Mucosa of descending colon (tissue), 3 donors: ENCODE results near the gene TRPM8. TPM values are rescaled to one million over a fixed set of nuclear protein-coding genes. Genes with fewer than 3 reads are reported as not detected.

Experiments used
- ATAC-seq: fragments of 200-7000 bp; cut with Tn5 transposase; one replicate; pipeline ENCODE4 v1.9.1; 2020; ENCODE audit warnings: mild to moderate bottlenecking, moderate library complexity
- DNase-seq, 3 donors: peaks; one replicate each; pipeline ENCODE4 v3.0.0-alpha.2; 2020
- H3K36me3 ChIP-seq: fragments of 200-600 bp; one replicate; pipeline ENCODE4 v1.8.0; 2021; ENCODE audit warnings: low read depth, mild to moderate bottlenecking
- H3K4me1 ChIP-seq: fragments of 200-600 bp; one replicate; pipeline ENCODE4 v1.8.0; 2021; ENCODE audit warnings: low read depth, mild to moderate bottlenecking
- H3K4me3 ChIP-seq: fragments of 200-600 bp; one replicate; pipeline ENCODE4 v1.8.0; 2021; ENCODE audit warnings: mild to moderate bottlenecking
- H3K9me3 ChIP-seq: fragments of 200-600 bp; one replicate; pipeline ENCODE4 v1.8.0; 2021; ENCODE audit warnings: mild to moderate bottlenecking
- CTCF ChIP-seq: fragments of 200-600 bp; IDR thresholded peaks from one replicate; pipeline ENCODE4 v1.8.0; 2022; ENCODE audit warnings: antibody characterized with exemption, mild to moderate bottlenecking
- intact Hi-C, 2 donors: fragments of 100-400 bp; cut with DNase I in 1 of 2; cut with micrococcal nuclease in 1 of 2; formaldehyde crosslinking; loops; one replicate each; pipeline versions ENCODE4 v1.11.0 to v1.11.1; 2022; cut with DNase I, micrococcal nuclease
- total RNA-seq, 3 donors: library from RNA; stranded (reverse); fragmentation: NEBNext Ultra II Directional in 2 of 3; extraction: Animal tissue kit (Norgen Biotek cat#: 25700) in 2 of 3; gene quantifications; one replicate each; pipeline versions ENCODE4 v1.2.1 to v1.2.4, GENCODE V29; 2021 to 2023
- donor health status: DM: no; HTN: no; CAD: no; lungs with moderate emphysema.
- donor health status: DM: no; HTN: no; CAD: no.
- donor health status: DM: no; HTN: yes; CAD: no.

Gene TRPM8
- total RNA-seq, 3 donors from 2014 or later, result not detected

- DNase-seq (peak in 1 of 3 donors; percentile 5), ATAC-seq (no peak)
- no peaks in the 10 kb centered on the region for H3K36me3 ChIP-seq
- no peaks in the 10 kb centered on the region for H3K4me1 ChIP-seq
- TF ChIP-seq CTCF, result no peak
- no peaks in the 10 kb centered on the region for H3K9me3 ChIP-seq
- no peak overlapping the region for H3K4me3 ChIP-seq
- intact Hi-C loops, result no loop called here
These were observed 2.0 kb upstream of the TRPM8 start for GRCh38 chr2:233915128-233915527.

GRCh38 chr2:233919319-233919718, 2.1 kb downstream of the TRPM8 start:
- no peak overlapping the region for H3K4me3 ChIP-seq
- no peaks in the 10 kb centered on the region for H3K4me1 ChIP-seq
- no peak for TF ChIP-seq CTCF
- H3K36me3 ChIP-seq, result no peaks in the 10 kb centered on the region
- no peaks in the 10 kb centered on the region for H3K9me3 ChIP-seq
- ATAC-seq (no peak), DNase-seq (no peak)
- intact Hi-C loops, result no loop called here

- Histone ChIP-seq H3K4me3 (no peak overlapping the region), H3K9me3 (no peaks in the 10 kb centered on the region), H3K36me3 (no peaks in the 10 kb centered on the region), H3K4me1 (no peaks in the 10 kb centered on the region)
- ATAC-seq (no peak), DNase-seq (no peak)
- TF ChIP-seq CTCF, result no peak
- intact Hi-C loops, result no loop called here
These were observed 2.8 kb downstream of the TRPM8 start for GRCh38 chr2:233919938-233920337.

- H3K4me1 ChIP-seq, result no peaks in the 10 kb centered on the region
- TF ChIP-seq CTCF, result no peak
- no peak for ATAC-seq
- no peak overlapping the region for H3K4me3 ChIP-seq
- no peak for DNase-seq
- no peaks in the 10 kb centered on the region for H3K9me3 ChIP-seq
- intact Hi-C loops, result no loop called here
- H3K36me3 ChIP-seq, result no peaks in the 10 kb centered on the region
These were observed 5.3 kb downstream of the TRPM8 start for GRCh38 chr2:233922471-233922870.

- intact Hi-C loops, result no loop called here
- H3K4me1 ChIP-seq, result no peaks in the 10 kb centered on the region
- H3K4me3 ChIP-seq, result no peak overlapping the region
- ATAC-seq (no peak), DNase-seq (no peak)
- H3K9me3 ChIP-seq, result no peaks in the 10 kb centered on the region
- TF ChIP-seq CTCF, result no peak
- no peaks in the 10 kb centered on the region for H3K36me3 ChIP-seq
These were observed 8.2 kb downstream of the TRPM8 start for GRCh38 chr2:233925402-233925801.

GRCh38 chr2:233926806-233927205, 9.6 kb downstream of the TRPM8 start:
- ATAC-seq, result no peak
- H3K9me3 ChIP-seq, result no peaks in the 10 kb centered on the region
- intact Hi-C loops, result no loop called here
- H3K36me3 ChIP-seq, result no peaks in the 10 kb centered on the region
- no peak for TF ChIP-seq CTCF
- H3K4me3 ChIP-seq, result no peak overlapping the region
- H3K4me1 ChIP-seq, result no peaks in the 10 kb centered on the region
- no peak for DNase-seq
